Vagina (tissue), 2 donors: Measurements from ENCODE around the gene TNFRSF25. TPM values are rescaled to one million over a fixed set of nuclear protein-coding genes. Genes with fewer than 3 reads are reported as not detected.
"Not testable (repeated sequence)": the region's sequence is repeated elsewhere in the genome, so short reads cannot be mapped to it uniquely, and the experiment has no call there.

Experiments
- DNase-seq, 2 donors: peaks; one replicate each; pipeline ENCODE4 v3.0.0-alpha.2; 2017; ENCODE audit errors: extremely low spot score in 2 of 2
- H3K27ac ChIP-seq: fragments of 200-600 bp; sonication (generic); one replicate; pipeline ENCODE4 v1.5.1; 2019
- H3K27me3 ChIP-seq: fragments of 200-600 bp; sonication (generic); one replicate; pipeline ENCODE4 v1.5.1; 2019
- H3K36me3 ChIP-seq, 2 donors: fragments of 200-600 bp; sonication (generic); one replicate each; pipeline ENCODE4 v1.5.1; 2017 to 2019
- H3K4me1 ChIP-seq: fragments of 200-600 bp; sonication (generic); one replicate; pipeline ENCODE4 v1.5.1; 2019
- H3K4me3 ChIP-seq, 2 donors: fragments of 200-600 bp; sonication (generic); 1 replicate in 1 of 2; 2 replicates in 1 of 2; pipeline ENCODE4 v1.5.1; 2016 to 2019
- H3K9me3 ChIP-seq: fragments of 200-600 bp; sonication (generic); one replicate; pipeline ENCODE4 v1.5.1; 2019
- CTCF ChIP-seq, 3 experiments: fragments of 450-650 bp in 2 of 3; fragments of 200-600 bp in 1 of 3; sonication (generic) in 1 of 3; IDR thresholded peaks; one replicate each; pipeline ENCODE4 v1.5.1; 2017 to 2019; ENCODE audit warnings: antibody characterized with exemption in 3 of 3, mild to moderate bottlenecking in 2 of 3, moderate library complexity in 2 of 3
- POLR2A ChIP-seq, 2 donors: fragments of 450-650 bp; IDR thresholded peaks; one replicate each; pipeline ENCODE4 v1.6.1; 2017; ENCODE audit warnings: antibody characterized with exemption in 2 of 2, mild to moderate bottlenecking in 2 of 2, moderate library complexity in 2 of 2
- POLR2AphosphoS5 ChIP-seq, 2 donors: sonication (generic); formaldehyde crosslinking; IDR thresholded peaks; one replicate each; pipeline ENCODE4 v1.9.0; 2017; ENCODE audit warnings: antibody characterized with exemption in 2 of 2, mild to moderate bottlenecking in 2 of 2, low read depth in 1 of 2; ENCODE audit not compliant: insufficient read depth in 1 of 2
- intact Hi-C: fragments of 100-400 bp; cut with DNase I; formaldehyde crosslinking; loops from one replicate; pipeline ENCODE4 v1.15.1; 2023
- total RNA-seq: library from RNA; depleted of rRNA; stranded (reverse); fragments of >200 nt; gene quantifications from one replicate; pipeline ENCODE4 v1.2.3, GENCODE V29; 2016

Gene TNFRSF25
- total RNA-seq, 1 donor from 2014 or later: 32.7 TPM

DNA sequence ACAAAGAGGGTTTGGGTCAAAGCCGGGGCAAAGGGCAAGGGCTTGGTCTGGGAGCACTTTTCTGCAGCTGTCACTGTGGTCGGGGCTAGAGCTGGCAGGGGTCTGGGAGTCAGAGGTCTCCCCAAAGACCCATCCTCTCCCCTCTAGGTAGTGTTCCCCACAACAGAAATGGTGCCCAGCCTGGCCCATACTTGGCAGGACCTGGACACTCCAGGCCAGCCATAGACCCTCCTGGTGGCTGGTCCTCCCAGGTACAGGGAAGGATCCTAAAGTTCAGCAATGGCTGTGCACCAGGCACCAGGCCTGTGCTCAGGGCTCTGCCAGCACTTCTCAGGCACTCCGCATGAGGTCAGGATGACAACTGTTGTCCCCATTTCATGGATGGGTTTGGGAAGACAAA lies 30.4 kb downstream of the TNFRSF25 start:
- H3K27me3 ChIP-seq: no peaks in the 10 kb centered on the region
- no peak for DNase-seq
- no peaks in the 10 kb centered on the region for H3K36me3 ChIP-seq
- intact Hi-C loops: loop anchor here (10.0 kb wide), 2 partner anchors 71 to 191 kb away; partner anchors contain the start of gene HES3
- no peak overlapping the region for H3K27ac ChIP-seq
- TF ChIP-seq POLR2A (IDR thresholded peaks at IDR 0.05) (no peak), CTCF (IDR thresholded peaks at IDR 0.05) (no peak), POLR2AphosphoS5 (IDR thresholded peaks at IDR 0.05; ENCODE audit: insufficient read depth in 1 of 2, low read depth in 1 of 2) (no peak)
- H3K4me1 ChIP-seq: peaks cover 9% of the 10 kb centered on the region
- no peak overlapping the region for H3K4me3 ChIP-seq
- no peaks in the 10 kb centered on the region for H3K9me3 ChIP-seq

GRCh38 chr1:6435129-6435528 lies 30.8 kb downstream of the TNFRSF25 start:
- no peak for DNase-seq
- no peak overlapping the region for H3K4me3 ChIP-seq
- no peaks in the 10 kb centered on the region for H3K36me3 ChIP-seq
- peaks cover 4% of the 10 kb centered on the region for H3K4me1 ChIP-seq
- intact Hi-C loops: loop anchor here (10.0 kb wide), 2 partner anchors 70 to 190 kb away; partner anchors contain the start of gene HES3
- H3K27ac ChIP-seq: no peak overlapping the region
- no peaks in the 10 kb centered on the region for H3K27me3 ChIP-seq
- TF ChIP-seq POLR2AphosphoS5 (IDR thresholded peaks at IDR 0.05; ENCODE audit: insufficient read depth in 1 of 2, low read depth in 1 of 2) (no peak), POLR2A (IDR thresholded peaks at IDR 0.05) (no peak)
- no peaks in the 10 kb centered on the region for H3K9me3 ChIP-seq

DNA sequence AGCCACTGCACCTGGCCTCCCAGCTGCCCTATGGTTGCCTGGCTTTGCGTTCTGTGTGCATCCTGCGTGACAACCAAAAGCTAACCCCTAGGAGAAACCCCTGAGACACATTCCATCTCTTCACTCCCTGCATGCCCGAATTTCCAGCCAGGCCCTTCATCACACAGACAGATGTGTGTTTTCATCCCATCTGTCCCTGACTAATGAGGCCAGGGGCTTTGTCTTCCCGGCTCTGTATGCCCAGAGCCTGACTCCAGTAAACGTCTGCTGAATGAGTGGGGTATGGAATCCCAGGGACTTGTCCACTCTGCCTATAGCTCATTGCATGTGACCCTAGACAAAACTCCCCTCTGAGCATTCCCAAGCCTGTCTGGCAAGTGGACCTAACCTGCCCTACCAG lies 31.8 kb downstream of the TNFRSF25 start:
- intact Hi-C loops: loop anchor here (10.0 kb wide), 2 partner anchors 69 to 189 kb away; partner anchors contain the start of gene HES3
- no peak for DNase-seq
- Histone ChIP-seq H3K36me3 (no peaks in the 10 kb centered on the region), H3K9me3 (no peaks in the 10 kb centered on the region), H3K27ac (no peak overlapping the region), H3K27me3 (no peaks in the 10 kb centered on the region), H3K4me1 (no peaks in the 10 kb centered on the region), H3K4me3 (no peak overlapping the region)
- TF ChIP-seq POLR2AphosphoS5 (IDR thresholded peaks at IDR 0.05; ENCODE audit: insufficient read depth in 1 of 2, low read depth in 1 of 2): no peak
- no peak for TF ChIP-seq CTCF (IDR thresholded peaks at IDR 0.05)
- TF ChIP-seq POLR2A (IDR thresholded peaks at IDR 0.05): no peak

DNA sequence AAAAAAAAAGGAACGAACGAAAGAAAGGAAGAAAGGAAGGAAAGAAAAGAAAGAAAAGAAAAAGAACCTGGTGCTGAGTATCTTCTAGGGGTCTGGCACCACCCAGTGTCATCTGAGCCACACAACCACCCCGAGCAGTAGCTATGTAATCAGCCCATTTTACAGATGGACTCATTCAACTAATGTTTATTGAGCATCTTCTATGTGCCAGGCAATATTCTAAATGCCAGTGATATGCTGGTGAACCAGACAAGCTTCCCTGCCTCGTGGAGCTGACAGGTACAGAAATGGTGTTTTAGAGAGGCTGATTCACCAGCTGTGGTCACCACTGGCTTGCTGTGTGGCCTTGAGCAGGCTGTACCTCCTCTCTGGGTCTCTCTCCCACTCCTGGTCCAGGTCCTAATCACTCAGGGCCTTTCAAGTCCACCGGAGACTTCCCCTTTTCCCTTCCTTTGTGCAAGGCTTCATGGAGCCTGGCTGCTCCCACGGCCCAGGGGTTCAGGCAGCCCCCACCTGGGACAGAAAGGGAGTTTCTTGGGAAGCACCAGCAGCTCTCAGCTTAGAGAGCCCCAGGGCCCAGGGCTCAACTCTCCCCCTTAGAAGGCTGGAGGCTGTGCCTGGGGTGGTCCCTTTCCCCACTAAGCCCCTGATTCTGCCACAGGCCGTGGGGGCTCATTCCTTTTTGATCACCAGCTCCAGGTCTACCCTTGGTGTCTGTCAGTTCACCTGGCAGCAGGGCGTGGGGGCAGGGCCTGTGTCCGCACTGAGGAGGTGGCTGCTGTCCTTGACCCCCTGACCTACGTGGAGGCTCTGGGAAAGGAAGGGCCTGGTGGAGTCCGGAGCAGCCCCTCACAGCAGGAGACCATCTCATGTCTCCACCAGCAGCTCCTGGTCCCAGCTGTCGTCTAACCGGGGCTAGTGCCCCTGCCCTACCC lies 34.1 kb downstream of the TNFRSF25 start:
- H3K27ac ChIP-seq, H3K4me3 ChIP-seq, H3K27me3 ChIP-seq, DNase-seq, H3K4me1 ChIP-seq, H3K9me3 ChIP-seq, H3K36me3 ChIP-seq: not testable (repeated sequence)
- intact Hi-C loops: loop anchor here (10.0 kb wide), 2 partner anchors 67 to 187 kb away; partner anchors contain the start of gene HES3

- not testable (repeated sequence) for H3K4me3 ChIP-seq, DNase-seq, H3K27ac ChIP-seq, H3K27me3 ChIP-seq, H3K9me3 ChIP-seq, H3K36me3 ChIP-seq
- H3K4me1 ChIP-seq: peaks cover 18% of the 10 kb centered on the region
- intact Hi-C loops: loop anchor here (10.0 kb wide), 2 partner anchors 65 to 185 kb away; partner anchors contain the start of gene HES3
Observed at GRCh38 chr1:6429660-6430411, 36.1 kb downstream of the TNFRSF25 start.

DNA sequence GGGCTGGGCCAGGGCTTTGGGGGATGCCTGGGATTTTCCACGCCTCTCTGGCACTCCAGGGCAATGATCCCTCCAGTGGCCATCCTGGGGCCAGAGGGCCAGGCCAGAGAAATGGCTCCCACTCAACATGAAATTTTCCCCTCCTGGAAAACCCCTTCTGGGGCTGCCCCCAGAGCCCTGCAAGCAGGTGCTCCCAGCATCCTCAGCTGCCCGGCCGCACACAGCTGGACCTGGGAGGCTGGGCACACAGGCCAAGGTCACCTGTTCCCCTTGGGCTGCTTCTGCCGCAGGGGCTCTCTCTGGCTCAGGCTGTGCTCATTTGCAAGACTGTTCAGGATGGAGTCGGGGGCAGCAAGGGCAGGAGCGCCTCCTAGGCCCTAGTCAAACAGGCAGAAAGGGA lies 37.5 kb downstream of the TNFRSF25 start:
- H3K36me3 ChIP-seq, H3K9me3 ChIP-seq, H3K4me3 ChIP-seq, intact Hi-C loops, H3K27ac ChIP-seq, DNase-seq: not testable (repeated sequence)
- Histone ChIP-seq H3K27me3 (peaks cover 12% of the 10 kb centered on the region), H3K4me1 (peaks cover 28% of the 10 kb centered on the region)
